Vagina (tissue), 2 donors: ENCODE results near the gene PCNX3. TPM values are rescaled to one million over a fixed set of nuclear protein-coding genes. Genes with fewer than 3 reads are reported as not detected.

Experiments
- DNase-seq, 2 donors: peaks; one replicate each; pipeline ENCODE4 v3.0.0-alpha.2; 2017; ENCODE audit errors: extremely low spot score in 2 of 2
- H3K27ac ChIP-seq: fragments of 200-600 bp; sonication (generic); one replicate; pipeline ENCODE4 v1.5.1; 2019
- H3K27me3 ChIP-seq: fragments of 200-600 bp; sonication (generic); one replicate; pipeline ENCODE4 v1.5.1; 2019
- H3K36me3 ChIP-seq, 2 donors: fragments of 200-600 bp; sonication (generic); one replicate each; pipeline ENCODE4 v1.5.1; 2017 to 2019
- H3K4me1 ChIP-seq: fragments of 200-600 bp; sonication (generic); one replicate; pipeline ENCODE4 v1.5.1; 2019
- H3K4me3 ChIP-seq, 2 donors: fragments of 200-600 bp; sonication (generic); 1 replicate in 1 of 2; 2 replicates in 1 of 2; pipeline ENCODE4 v1.5.1; 2016 to 2019
- H3K9me3 ChIP-seq: fragments of 200-600 bp; sonication (generic); one replicate; pipeline ENCODE4 v1.5.1; 2019
- CTCF ChIP-seq, 3 experiments: fragments of 450-650 bp in 2 of 3; fragments of 200-600 bp in 1 of 3; sonication (generic) in 1 of 3; IDR thresholded peaks; one replicate each; pipeline ENCODE4 v1.5.1; 2017 to 2019; ENCODE audit warnings: antibody characterized with exemption in 3 of 3, mild to moderate bottlenecking in 2 of 3, moderate library complexity in 2 of 3
- POLR2A ChIP-seq, 2 donors: fragments of 450-650 bp; IDR thresholded peaks; one replicate each; pipeline ENCODE4 v1.6.1; 2017; ENCODE audit warnings: antibody characterized with exemption in 2 of 2, mild to moderate bottlenecking in 2 of 2, moderate library complexity in 2 of 2
- POLR2AphosphoS5 ChIP-seq, 2 donors: sonication (generic); formaldehyde crosslinking; IDR thresholded peaks; one replicate each; pipeline ENCODE4 v1.9.0; 2017; ENCODE audit warnings: antibody characterized with exemption in 2 of 2, mild to moderate bottlenecking in 2 of 2, low read depth in 1 of 2; ENCODE audit not compliant: insufficient read depth in 1 of 2
- intact Hi-C: fragments of 100-400 bp; cut with DNase I; formaldehyde crosslinking; loops from one replicate; pipeline ENCODE4 v1.15.1; 2023
- total RNA-seq: library from RNA; depleted of rRNA; stranded (reverse); fragments of >200 nt; gene quantifications from one replicate; pipeline ENCODE4 v1.2.3, GENCODE V29; 2016

Gene PCNX3
- total RNA-seq, 1 donor from 2014 or later, result 24.8 TPM

- intact Hi-C loops, result no loop called here
- no peak for TF ChIP-seq POLR2AphosphoS5 (IDR thresholded peaks at IDR 0.05; ENCODE audit: insufficient read depth in 1 of 2, low read depth in 1 of 2)
- TF ChIP-seq CTCF (IDR thresholded peaks at IDR 0.05), result no peak
- no peak for TF ChIP-seq POLR2A (IDR thresholded peaks at IDR 0.05)
- peaks cover 0 to 6% of the 10 kb centered on the region in 2 donors for H3K36me3 ChIP-seq
- peaks cover 34% of the 10 kb centered on the region for H3K4me1 ChIP-seq
- H3K27ac ChIP-seq, result no peak overlapping the region
- no peak overlapping the region for H3K4me3 ChIP-seq
- no peak for DNase-seq
- no peaks in the 10 kb centered on the region for H3K9me3 ChIP-seq
- no peaks in the 10 kb centered on the region for H3K27me3 ChIP-seq
Observed at GRCh38 chr11:65589444-65590239, 25.9 kb upstream of the PCNX3 start.

GRCh38 chr11:65590240-65590738 is 25.3 kb upstream of the PCNX3 start:
- Histone ChIP-seq H3K27ac (no peak overlapping the region), H3K4me3 (no peak overlapping the region), H3K4me1 (peaks cover 41% of the 10 kb centered on the region), H3K36me3 (peaks cover 0 to 6% of the 10 kb centered on the region in 2 donors), H3K27me3 (no peaks in the 10 kb centered on the region), H3K9me3 (no peaks in the 10 kb centered on the region)
- no peak for TF ChIP-seq POLR2A (IDR thresholded peaks at IDR 0.05)
- no peak for DNase-seq
- intact Hi-C loops, result no loop called here

- DNase-seq, result no peak
- TF ChIP-seq POLR2A (IDR thresholded peaks at IDR 0.05) (no peak), POLR2AphosphoS5 (IDR thresholded peaks at IDR 0.05; ENCODE audit: insufficient read depth in 1 of 2, low read depth in 1 of 2) (no peak), CTCF (IDR thresholded peaks at IDR 0.05) (no peak)
- Histone ChIP-seq H3K36me3 (peaks cover 0 to 6% of the 10 kb centered on the region in 2 donors), H3K9me3 (no peaks in the 10 kb centered on the region), H3K27me3 (no peaks in the 10 kb centered on the region), H3K27ac (peak overlapping the region; percentile 84), H3K4me1 (peaks cover 49% of the 10 kb centered on the region), H3K4me3 (peak overlapping the region in 1 of 2 donors; percentile 23)
- intact Hi-C loops, result no loop called here
Observed at GRCh38 chr11:65591939-65592857, 23.4 kb upstream of the PCNX3 start.

GRCh38 chr11:65592858-65593517 is 22.6 kb upstream of the PCNX3 start:
- H3K27ac ChIP-seq, result peak overlapping the region; percentile 84
- peak overlapping the region in 1 of 2 donors; percentile 23 for H3K4me3 ChIP-seq
- H3K4me1 ChIP-seq, result peaks cover 42% of the 10 kb centered on the region
- no peak for DNase-seq
- intact Hi-C loops, result no loop called here
- H3K9me3 ChIP-seq, result no peaks in the 10 kb centered on the region
- TF ChIP-seq POLR2A (IDR thresholded peaks at IDR 0.05) (no peak), POLR2AphosphoS5 (IDR thresholded peaks at IDR 0.05; ENCODE audit: insufficient read depth in 1 of 2, low read depth in 1 of 2) (peak in 1 of 2 donors; percentile 18), CTCF (IDR thresholded peaks at IDR 0.05) (no peak)
- no peaks in the 10 kb centered on the region for H3K27me3 ChIP-seq
- peaks cover 0 to 10% of the 10 kb centered on the region in 2 donors for H3K36me3 ChIP-seq
